BJ (cell line): ENCODE measurements around the gene INKA1. TPM values are rescaled to one million over a fixed set of nuclear protein-coding genes. Genes with fewer than 3 reads are reported as not detected.

ENCODE experiments used
- CTCF ChIA-PET: fragments of 350-600 bp; formaldehyde crosslinking; extraction: SDS; loops from one replicate; lab custom pipeline; 2021; ENCODE audit warnings: antibody characterized with exemption, inconsistent platforms; lab: Yijun Ruan, JAX
- POLR2A ChIA-PET: fragments of 300-600 bp; sonication (Branson Sonifier 250); formaldehyde crosslinking; extraction: SDS; loops from one replicate; lab custom pipeline; 2021; ENCODE audit warnings: antibody characterized with exemption; lab: Charles Lee
- DNase-seq: peaks from one replicate; pipeline ENCODE4 v3.0.0-alpha.2; 2011; ENCODE audit warnings: low read depth
- H3K27me3 ChIP-seq: 2 replicates; pipeline ENCODE4 v1.6.0; 2011; ENCODE audit warnings: low read length; ENCODE audit not compliant: control insufficient read depth, insufficient read depth
- H3K36me3 ChIP-seq: 2 replicates; pipeline ENCODE4 v1.5.1; 2011; ENCODE audit warnings: low read length; ENCODE audit not compliant: control insufficient read depth, insufficient read depth
- H3K4me3 ChIP-seq: 2 replicates; pipeline ENCODE4 v1.5.1; 2011; ENCODE audit warnings: low read depth, mild to moderate bottlenecking, control low read depth, low read length
- CTCF ChIP-seq: IDR thresholded peaks from 2 replicates; pipeline ENCODE4 v1.5.1; 2011; ENCODE audit warnings: low read depth, mild to moderate bottlenecking, control low read depth, inconsistent platforms, low read length, moderate library complexity; ENCODE audit not compliant: insufficient read depth
- polyA plus RNA-seq: library from polyadenylated mRNA; depleted of rRNA; stranded (reverse); fragments of >200 nt; gene quantifications from 2 replicates; pipeline ENCODE4 v1.2.3, GENCODE V29; 2011; rRNA removed
- small RNA-seq: library from RNA; depleted of rRNA; stranded (forward); fragments of <200 nt; gene quantifications from one replicate; pipeline ENCODE3, GENCODE V24; 2012; ENCODE audit warnings: low replicate concordance, low read depth; ENCODE audit not compliant: insufficient read length

INKA1 gene
- polyA plus RNA-seq, 1 experiment, result 4.4 TPM

GRCh38 chr3:49844464-49845183, 41.6 kb downstream of the INKA1 start:
- CTCF ChIA-PET, result interaction anchor here (2.6 kb wide), 1 partner anchor 42 kb away, joined by 19 read pairs; the partner anchor contains the start of gene INKA1
- H3K36me3 ChIP-seq, result no peaks in the 10 kb centered on the region; the same call in 1 of the 2 replicates
- DNase-seq, result no peak
- POLR2A ChIA-PET, result interaction anchor here (0.7 kb wide), 1 partner anchor 18 kb away, joined by 5 read pairs; no protein-coding TSS in a partner anchor
- no peak for TF ChIP-seq CTCF
- H3K27me3 ChIP-seq, result no peaks in the 10 kb centered on the region
- no peak overlapping the region for H3K4me3 ChIP-seq

GRCh38 chr3:49845694-49846093, 42.6 kb downstream of the INKA1 start:
- CTCF ChIA-PET, result interaction anchor here (0.5 to 2.6 kb wide), 3 partner anchors 9 to 45 kb away, joined by 3 to 19 read pairs (median 3); partner anchors contain the start of gene INKA1
- TF ChIP-seq CTCF, result no peak
- Histone ChIP-seq H3K27me3 (no peaks in the 10 kb centered on the region), H3K4me3 (no peak overlapping the region), H3K36me3 (no peaks in the 10 kb centered on the region; the same call in 1 of the 2 replicates)
- DNase-seq, result no peak
- POLR2A ChIA-PET, result no interaction called here

Small RNAs within 50 kb of the gene (small RNA-seq; reads per million reads assigned to genes)
- gene COX6CP14, result not detected

Other genes with a start within 250 kb of the INKA1 start
- gene BSN, start 248.8 kb upstream of the INKA1 start, polyA plus RNA-seq, result 0.01 and 0.04 TPM in 2 replicates
- 105 and 165 TPM in 2 replicates for gene APEH, start 128.9 kb upstream of the INKA1 start, polyA plus RNA-seq
- gene MST1, start 113.8 kb upstream of the INKA1 start, polyA plus RNA-seq, result 5.5 and 10.7 TPM in 2 replicates
- gene RNF123, start 113.7 kb upstream of the INKA1 start, polyA plus RNA-seq, result 28.8 and 61.2 TPM in 2 replicates
- gene AMIGO3, start 83.6 kb upstream of the INKA1 start, polyA plus RNA-seq, result not detected in 2 replicates
- gene GMPPB, start 79.3 kb upstream of the INKA1 start, polyA plus RNA-seq, result 19.0 and 30.0 TPM in 2 replicates
- gene IP6K1, start 16.7 kb upstream of the INKA1 start, polyA plus RNA-seq, result 35.8 and 54.4 TPM in 2 replicates
- not detected in 2 replicates for gene CDHR4, start 3.4 kb upstream of the INKA1 start, polyA plus RNA-seq
- 32.9 and 62.5 TPM in 2 replicates for gene UBA7, start 10.7 kb downstream of the INKA1 start, polyA plus RNA-seq
- 4.9 and 5.8 TPM in 2 replicates for gene TRAIP, start 53.3 kb downstream of the INKA1 start, polyA plus RNA-seq
- gene CAMKV, start 66.6 kb downstream of the INKA1 start, polyA plus RNA-seq, result not detected in 2 replicates
- 0.17 and 0.64 TPM in 2 replicates for gene MST1R, start 100.6 kb downstream of the INKA1 start, polyA plus RNA-seq
- 9.5 and 14.1 TPM in 2 replicates for gene MON1A, start 126.5 kb downstream of the INKA1 start, polyA plus RNA-seq
- 33.4 and 46.6 TPM in 2 replicates for gene RBM6, start 136.9 kb downstream of the INKA1 start, polyA plus RNA-seq